Spleen (tissue), 7 donors: ENCODE data around the gene NIPBL.

ENCODE experiments used
- POLR2A ChIP-seq, 3 donors: fragments of 450-650 bp; IDR thresholded peaks; one replicate each; pipeline ENCODE4 v1.5.1; 2017; ENCODE audit warnings: antibody characterized with exemption in 3 of 3, mild to moderate bottlenecking in 1 of 3
- POLR2AphosphoS5 ChIP-seq, 3 donors: sonication (generic); formaldehyde crosslinking; IDR thresholded peaks; one replicate each; pipeline ENCODE4 v1.5.1; 2017; ENCODE audit warnings: antibody characterized with exemption in 3 of 3
- TF ChIP-seq, protein P1 (sequence below), 11 experiments: fragments of 200-600 bp in 7 of 11; fragments of 450-650 bp in 4 of 11; sonication (generic) in 4 of 11; IDR thresholded peaks in 8 of 11; conservative IDR thresholded peaks in 3 of 11; 1 replicate in 7 of 11; 2 replicates in 4 of 11; pipeline versions ENCODE4 v1.4.0 to v1.8.0; 2016 to 2021; ENCODE audit warnings: antibody characterized with exemption in 11 of 11, inconsistent platforms in 4 of 11, mild to moderate bottlenecking in 1 of 11
- donor health status: DM: no; HTN: no; CAD: no; lungs with moderate emphysema.
- donor health status: DM: no; HTN: no; CAD: no.
- donor health status: DM: no; HTN: no; CAD: no.

DNA sequence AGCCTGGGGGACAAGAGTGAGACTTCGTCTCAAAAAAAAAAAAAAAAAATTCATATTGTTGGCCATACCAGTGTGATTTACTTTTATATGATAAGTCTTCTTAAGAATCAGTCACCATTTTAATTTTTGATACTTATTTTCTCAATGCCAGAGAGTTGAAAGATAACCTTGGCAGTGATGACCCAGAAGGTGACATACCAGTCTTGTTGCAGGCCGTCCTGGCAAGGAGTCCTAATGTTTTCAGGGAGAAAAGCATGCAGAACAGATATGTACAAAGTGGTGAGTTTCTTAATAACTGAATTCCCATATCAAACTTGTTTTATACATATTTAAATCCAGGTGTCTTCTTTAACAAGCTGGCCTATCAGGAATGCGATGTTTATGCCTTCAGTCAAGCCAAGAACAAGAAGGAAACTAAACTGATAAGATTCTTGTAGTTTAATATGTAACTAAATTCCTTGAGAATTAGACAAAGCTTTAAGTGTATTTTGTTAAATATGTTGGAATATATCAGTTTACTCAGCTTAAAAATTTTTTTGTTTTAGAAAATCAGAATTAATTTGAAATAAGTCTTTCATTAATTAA, 81.5 kb downstream of the NIPBL start:
- TF ChIP-seq, protein P1, sequence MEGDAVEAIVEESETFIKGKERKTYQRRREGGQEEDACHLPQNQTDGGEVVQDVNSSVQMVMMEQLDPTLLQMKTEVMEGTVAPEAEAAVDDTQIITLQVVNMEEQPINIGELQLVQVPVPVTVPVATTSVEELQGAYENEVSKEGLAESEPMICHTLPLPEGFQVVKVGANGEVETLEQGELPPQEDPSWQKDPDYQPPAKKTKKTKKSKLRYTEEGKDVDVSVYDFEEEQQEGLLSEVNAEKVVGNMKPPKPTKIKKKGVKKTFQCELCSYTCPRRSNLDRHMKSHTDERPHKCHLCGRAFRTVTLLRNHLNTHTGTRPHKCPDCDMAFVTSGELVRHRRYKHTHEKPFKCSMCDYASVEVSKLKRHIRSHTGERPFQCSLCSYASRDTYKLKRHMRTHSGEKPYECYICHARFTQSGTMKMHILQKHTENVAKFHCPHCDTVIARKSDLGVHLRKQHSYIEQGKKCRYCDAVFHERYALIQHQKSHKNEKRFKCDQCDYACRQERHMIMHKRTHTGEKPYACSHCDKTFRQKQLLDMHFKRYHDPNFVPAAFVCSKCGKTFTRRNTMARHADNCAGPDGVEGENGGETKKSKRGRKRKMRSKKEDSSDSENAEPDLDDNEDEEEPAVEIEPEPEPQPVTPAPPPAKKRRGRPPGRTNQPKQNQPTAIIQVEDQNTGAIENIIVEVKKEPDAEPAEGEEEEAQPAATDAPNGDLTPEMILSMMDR (IDR thresholded peaks at IDR 0.05 in 8 of 11, conservative IDR thresholded peaks at IDR 0.05 in 3 of 11) = no peak
- TF ChIP-seq POLR2A (IDR thresholded peaks at IDR 0.05) = no peak
- no peak for TF ChIP-seq POLR2AphosphoS5 (IDR thresholded peaks at IDR 0.05)
